HepG2 (cell line): ENCODE results near the gene SGMS1.

Experiments used
- EZH2 ChIP-seq: conservative IDR thresholded peaks from 2 replicates; pipeline ENCODE4 v1.6.1; 2012; ENCODE audit warnings: mild to moderate bottlenecking, low read depth, low read length, moderate library complexity
- MEF2D ChIP-seq: sonication (generic); formaldehyde crosslinking; IDR thresholded peaks from 2 replicates; pipeline ENCODE4 v1.5.1; 2020; ENCODE audit warnings: mild to moderate bottlenecking, missing genetic modification reagents
- POLR2A ChIP-seq, 2 experiments: IDR thresholded peaks; 2 replicates each; pipeline ENCODE4 v1.6.1; 2011; ENCODE audit warnings: low read depth in 2 of 2, low read length in 2 of 2, mild to moderate bottlenecking in 1 of 2, moderate library complexity in 1 of 2; ENCODE audit not compliant: insufficient read depth in 1 of 2
- SALL2 ChIP-seq: sonication (generic); formaldehyde crosslinking; IDR thresholded peaks from 2 replicates; pipeline ENCODE4 v1.8.1; 2023; ENCODE audit warnings: mild to moderate bottlenecking, missing genetic modification reagents, inconsistent platforms
- TCF7L2 ChIP-seq: IDR thresholded peaks from 2 replicates; pipeline ENCODE4 v1.6.1; 2011; ENCODE audit warnings: mild to moderate bottlenecking, low read depth, low read length, moderate library complexity
- THAP11 ChIP-seq: IDR thresholded peaks from 2 replicates; pipeline ENCODE4 v1.6.1; 2016; ENCODE audit warnings: missing biosample characterization, missing genetic modification reagents
- THRA ChIP-seq: sonication (generic); formaldehyde crosslinking; IDR thresholded peaks from 2 replicates; pipeline ENCODE4 v1.4.0; 2020; ENCODE audit warnings: missing genetic modification reagents, borderline replicate concordance
- ZNF556 ChIP-seq: sonication (generic); formaldehyde crosslinking; IDR thresholded peaks from 2 replicates; pipeline ENCODE4 v1.4.0; 2020; ENCODE audit warnings: mild to moderate bottlenecking, missing genetic modification reagents, borderline replicate concordance
- ZNF670 ChIP-seq: sonication (generic); formaldehyde crosslinking; IDR thresholded peaks from 2 replicates; pipeline ENCODE4 v1.8.0; 2022; ENCODE audit warnings: mild to moderate bottlenecking, missing genetic modification reagents, borderline replicate concordance
- TF ChIP-seq, protein P1 (sequence below): IDR thresholded peaks from 2 replicates; pipeline ENCODE4 v1.6.1; 2012; ENCODE audit warnings: inconsistent platforms
- TF ChIP-seq, protein P2 (sequence below), 2 experiments: sonication (generic) in 1 of 2; formaldehyde crosslinking in 1 of 2; IDR thresholded peaks; 2 replicates each; pipeline versions ENCODE4 v1.5.1 to v1.6.1; 2011 to 2020; ENCODE audit warnings: borderline replicate concordance in 1 of 2, low read depth in 1 of 2, low read length in 1 of 2, mild to moderate bottlenecking in 1 of 2, missing genetic modification reagents in 1 of 2, moderate library complexity in 1 of 2

- TF ChIP-seq, protein P1, sequence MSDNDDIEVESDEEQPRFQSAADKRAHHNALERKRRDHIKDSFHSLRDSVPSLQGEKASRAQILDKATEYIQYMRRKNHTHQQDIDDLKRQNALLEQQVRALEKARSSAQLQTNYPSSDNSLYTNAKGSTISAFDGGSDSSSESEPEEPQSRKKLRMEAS = no peak
- no peak for TF ChIP-seq SALL2 (CRISPR knock-in tag)
- no peak for TF ChIP-seq ZNF556 (CRISPR knock-in tag)
- TF ChIP-seq THRA = no peak
- TF ChIP-seq ZNF670 (CRISPR knock-in tag) = no peak
- no peak for TF ChIP-seq MEF2D (CRISPR knock-in tag)
- no peak for TF ChIP-seq EZH2
- no peak for TF ChIP-seq THAP11 (CRISPR knock-in tag)
- no peak for TF ChIP-seq POLR2A (IDR thresholded peaks at IDR 0.05; ENCODE audit: insufficient read depth in 1 of 2, low read depth in 2 of 2, low read length in 2 of 2)
- TF ChIP-seq, protein P2, sequence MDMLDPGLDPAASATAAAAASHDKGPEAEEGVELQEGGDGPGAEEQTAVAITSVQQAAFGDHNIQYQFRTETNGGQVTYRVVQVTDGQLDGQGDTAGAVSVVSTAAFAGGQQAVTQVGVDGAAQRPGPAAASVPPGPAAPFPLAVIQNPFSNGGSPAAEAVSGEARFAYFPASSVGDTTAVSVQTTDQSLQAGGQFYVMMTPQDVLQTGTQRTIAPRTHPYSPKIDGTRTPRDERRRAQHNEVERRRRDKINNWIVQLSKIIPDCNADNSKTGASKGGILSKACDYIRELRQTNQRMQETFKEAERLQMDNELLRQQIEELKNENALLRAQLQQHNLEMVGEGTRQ (IDR thresholded peaks at IDR 0.05; ENCODE audit: low read depth, low read length) = no peak
- TF ChIP-seq, protein P2 (CRISPR knock-in tag; IDR thresholded peaks at IDR 0.05; ENCODE audit: borderline replicate concordance) = no peak
- TF ChIP-seq TCF7L2 = no peak
Observed at GRCh38 chr10:50410066-50410811, 213.5 kb downstream of the SGMS1 start.
